Ovary (tissue), 9 donors: Measurements from ENCODE around the gene MPC1L. TPM values are rescaled to one million over a fixed set of nuclear protein-coding genes. Genes with fewer than 3 reads are reported as not detected.

Experiments used
- DNase-seq, 5 donors: peaks; one replicate each; pipeline ENCODE4 v3.0.0-alpha.2; 2019 to 2020
- H3K27ac ChIP-seq, 2 donors: fragments of 200-600 bp; one replicate each; pipeline versions ENCODE4 v1.5.1 to v1.8.0; 2019 to 2022
- H3K27me3 ChIP-seq: fragments of 200-600 bp; one replicate; pipeline ENCODE4 v1.8.0; 2022
- H3K36me3 ChIP-seq: fragments of 200-600 bp; sonication (generic); one replicate; pipeline ENCODE4 v1.5.1; 2019
- H3K4me1 ChIP-seq: one replicate; pipeline ENCODE4 v1.8.1; 2013; ENCODE audit warnings: mild to moderate bottlenecking, moderate library complexity; ENCODE audit not compliant: insufficient read depth
- H3K4me3 ChIP-seq: fragments of 200-600 bp; sonication (generic); one replicate; pipeline ENCODE4 v1.5.1; 2017
- H3K9me3 ChIP-seq, 2 donors: fragments of 200-600 bp in 1 of 2; sonication (generic) in 1 of 2; one replicate each; pipeline versions ENCODE4 v1.5.1 to v1.8.1; 2013 to 2019; ENCODE audit warnings: mild to moderate bottlenecking in 1 of 2, moderate library complexity in 1 of 2
- EP300 ChIP-seq: sonication (generic); formaldehyde crosslinking; IDR thresholded peaks from one replicate; pipeline ENCODE4 v1.6.1; 2017; ENCODE audit warnings: antibody characterized with exemption
- POLR2A ChIP-seq: fragments of 450-650 bp; IDR thresholded peaks from one replicate; pipeline ENCODE4 v1.6.1; 2017; ENCODE audit warnings: antibody characterized with exemption, mild to moderate bottlenecking, moderate library complexity
- WGBS, 3 donors: extraction: QIAGEN DNeasy Blood & Tissue Kit in 1 of 3; methylation state at CpG; one replicate each; pipeline versions ENCODE4 v1.1.5 to v1.1.7; 2013 to 2017; 5-methylcytosine and 5-hydroxymethylcytosine counted together
- intact Hi-C, 4 donors: fragments of 100-400 bp; cut with DNase I; formaldehyde crosslinking; loops; one replicate each; pipeline versions ENCODE4 v1.11.0 to v1.15.1; 2022 to 2023
- polyA plus RNA-seq, 2 donors: library from polyadenylated mRNA; stranded (reverse); fragments of 200-250 nt in 1 of 2; fragments of 350-450 nt in 1 of 2; fragmentation: Illumina TruSeq in 1 of 2; extraction: RNeasy Lipid Tissue Mini Kit (QIAGEN cat#74804) in 1 of 2; gene quantifications; one replicate each; pipeline ENCODE4 v1.2.3, GENCODE V29; 2013 to 2014
- total RNA-seq, 7 donors: library from RNA; depleted of rRNA in 2 of 7; stranded (reverse); fragments of >200 nt in 2 of 7; fragmentation: NEBNext Ultra II Directional in 3 of 7; extraction: Animal tissue kit (Norgen Biotek cat#: 25700) in 3 of 7; gene quantifications; one replicate each; pipeline versions ENCODE4 v1.1.0 to v1.2.4, GENCODE V29; 2016 to 2023
- TF ChIP-seq, protein P1 (sequence below), 3 donors: fragments of 450-650 bp in 2 of 3; fragments of 200-600 bp in 1 of 3; IDR thresholded peaks; one replicate each; pipeline versions ENCODE4 v1.5.1 to v1.8.0; 2016 to 2022; ENCODE audit warnings: antibody characterized with exemption in 3 of 3, mild to moderate bottlenecking in 1 of 3
- donor health status: DM: no; HTN: no; CAD: no; lungs with moderate emphysema.
- donor health status: DM: no; HTN: no; CAD: no.
- donor health status: Bipolar disorder and iron deficiency.
- donor health status: DM: yes; HTN: yes; CAD: no.
- donor health status: DM: no; HTN: no; CAD: no.
- donor health status: DM: yes; HTN: yes; CAD: no.

Gene MPC1L
- total and polyA plus RNA-seq, 9 donors = not detected

DNA sequence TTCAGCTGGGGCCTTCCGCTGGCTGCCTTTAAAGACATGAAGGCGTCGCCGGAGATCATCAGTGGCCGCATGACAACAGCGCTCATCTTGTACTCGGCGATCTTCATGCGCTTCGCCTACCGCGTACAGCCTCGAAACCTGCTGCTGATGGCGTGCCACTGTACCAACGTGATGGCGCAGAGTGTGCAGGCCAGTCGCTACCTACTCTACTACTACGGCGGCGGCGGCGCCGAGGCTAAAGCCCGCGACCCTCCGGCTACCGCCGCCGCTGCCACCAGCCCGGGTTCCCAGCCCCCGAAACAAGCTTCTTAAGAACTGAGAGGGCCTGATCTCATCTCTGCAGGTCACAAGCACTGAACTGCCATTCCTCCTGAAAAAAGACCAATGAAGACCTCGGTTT lies 437 bp downstream of the MPC1L start:
- Histone ChIP-seq H3K27ac (no peak overlapping the region), H3K4me1 (no peaks in the 10 kb centered on the region), H3K27me3 (no peaks in the 10 kb centered on the region), H3K4me3 (no peak overlapping the region), H3K36me3 (no peaks in the 10 kb centered on the region), H3K9me3 (no peaks in the 10 kb centered on the region)
- TF ChIP-seq POLR2A (no peak), EP300 (no peak)
- TF ChIP-seq, protein P1, sequence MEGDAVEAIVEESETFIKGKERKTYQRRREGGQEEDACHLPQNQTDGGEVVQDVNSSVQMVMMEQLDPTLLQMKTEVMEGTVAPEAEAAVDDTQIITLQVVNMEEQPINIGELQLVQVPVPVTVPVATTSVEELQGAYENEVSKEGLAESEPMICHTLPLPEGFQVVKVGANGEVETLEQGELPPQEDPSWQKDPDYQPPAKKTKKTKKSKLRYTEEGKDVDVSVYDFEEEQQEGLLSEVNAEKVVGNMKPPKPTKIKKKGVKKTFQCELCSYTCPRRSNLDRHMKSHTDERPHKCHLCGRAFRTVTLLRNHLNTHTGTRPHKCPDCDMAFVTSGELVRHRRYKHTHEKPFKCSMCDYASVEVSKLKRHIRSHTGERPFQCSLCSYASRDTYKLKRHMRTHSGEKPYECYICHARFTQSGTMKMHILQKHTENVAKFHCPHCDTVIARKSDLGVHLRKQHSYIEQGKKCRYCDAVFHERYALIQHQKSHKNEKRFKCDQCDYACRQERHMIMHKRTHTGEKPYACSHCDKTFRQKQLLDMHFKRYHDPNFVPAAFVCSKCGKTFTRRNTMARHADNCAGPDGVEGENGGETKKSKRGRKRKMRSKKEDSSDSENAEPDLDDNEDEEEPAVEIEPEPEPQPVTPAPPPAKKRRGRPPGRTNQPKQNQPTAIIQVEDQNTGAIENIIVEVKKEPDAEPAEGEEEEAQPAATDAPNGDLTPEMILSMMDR (IDR thresholded peaks at IDR 0.05) = no peak
- DNase-seq = no peak
- 82 to 87% (median 83%) methylated on average over 32 of the region's 32 CpGs for WGBS, 3 donors
- intact Hi-C loops = no loop called here

DNA sequence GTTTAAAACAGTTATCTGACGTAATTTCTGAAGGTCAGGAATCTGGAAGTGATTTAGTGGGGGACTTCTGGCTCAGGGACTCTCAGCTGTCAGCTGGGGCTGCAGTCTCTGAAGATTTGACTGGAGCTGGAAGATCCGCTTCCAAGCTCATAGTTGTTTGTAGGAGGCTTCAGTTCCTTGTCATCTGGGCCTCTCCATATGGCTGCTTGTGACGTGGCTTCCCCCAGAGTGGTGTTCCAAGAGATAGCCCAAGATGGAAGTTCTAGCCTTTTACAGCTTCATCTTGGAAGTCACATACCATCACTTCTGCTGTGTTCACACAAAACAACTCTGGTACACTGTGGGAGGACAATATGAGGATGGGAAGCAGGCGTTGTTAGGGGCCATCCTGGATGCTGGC lies 2.1 kb downstream of the MPC1L start:
- no peak for DNase-seq
- no peaks in the 10 kb centered on the region for H3K36me3 ChIP-seq
- 81 to 89% (median 83%) methylated on average over 4 of the region's 4 CpGs for WGBS, 3 donors
- no peak for TF ChIP-seq EP300
- TF ChIP-seq, protein P1 (IDR thresholded peaks at IDR 0.05) = no peak
- TF ChIP-seq POLR2A = no peak
- no peaks in the 10 kb centered on the region for H3K4me1 ChIP-seq
- no peaks in the 10 kb centered on the region for H3K9me3 ChIP-seq
- intact Hi-C loops = no loop called here
- H3K27me3 ChIP-seq = no peaks in the 10 kb centered on the region
- H3K27ac ChIP-seq = no peak overlapping the region
- no peak overlapping the region for H3K4me3 ChIP-seq

DNA sequence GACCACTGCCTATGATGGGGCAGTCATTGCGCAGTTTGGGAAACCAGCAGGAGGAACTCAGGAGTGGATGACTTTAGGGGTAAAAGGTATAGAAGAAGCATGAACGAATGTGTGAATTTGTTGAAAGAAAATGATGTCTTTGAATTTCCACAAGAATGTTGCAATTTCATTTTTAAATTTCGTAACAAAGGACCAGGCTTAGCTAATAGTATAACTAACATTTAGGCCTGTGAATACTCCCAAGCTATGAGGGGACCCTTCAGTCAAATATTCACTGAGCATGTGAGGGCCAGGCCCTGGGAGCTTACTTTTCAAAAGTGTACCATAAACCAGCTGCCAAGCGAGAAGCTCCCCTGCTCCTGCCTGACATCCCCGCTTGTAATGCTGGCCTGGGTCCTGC lies 5.3 kb downstream of the MPC1L start:
- no peaks in the 10 kb centered on the region for H3K36me3 ChIP-seq
- TF ChIP-seq EP300 (no peak), POLR2A (no peak)
- TF ChIP-seq, protein P1 (IDR thresholded peaks at IDR 0.05) = no peak
- H3K9me3 ChIP-seq = no peaks in the 10 kb centered on the region
- intact Hi-C loops = no loop called here
- no peaks in the 10 kb centered on the region for H3K27me3 ChIP-seq
- 92 to 96% (median 95%) methylated on average over 5 of the region's 5 CpGs for WGBS, 3 donors
- no peak overlapping the region for H3K27ac ChIP-seq
- no peaks in the 10 kb centered on the region for H3K4me1 ChIP-seq
- DNase-seq = no peak
- no peak overlapping the region for H3K4me3 ChIP-seq

DNA sequence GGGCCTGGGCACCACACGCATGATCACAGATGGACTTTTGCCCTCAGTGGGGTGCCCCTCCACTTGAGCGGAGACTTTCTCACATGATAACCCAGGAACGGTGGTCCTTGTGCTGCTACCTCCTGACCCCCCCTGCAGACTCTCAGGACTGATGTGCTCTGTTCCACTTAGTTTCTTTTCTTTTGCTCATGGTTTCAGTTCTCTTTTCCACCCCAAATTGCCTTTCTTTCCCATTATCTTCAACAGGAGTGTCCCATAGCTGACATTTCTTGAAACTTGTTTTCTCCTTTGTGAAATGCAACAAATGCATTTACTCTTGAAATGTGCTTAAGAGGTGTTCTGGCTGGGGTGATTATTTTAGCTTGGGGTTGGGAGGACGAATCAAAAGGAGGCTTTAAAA lies 9.0 kb downstream of the MPC1L start:
- DNase-seq = no peak
- Histone ChIP-seq H3K27me3 (no peaks in the 10 kb centered on the region), H3K9me3 (no peaks in the 10 kb centered on the region), H3K4me3 (no peak overlapping the region), H3K4me1 (no peaks in the 10 kb centered on the region), H3K27ac (no peak overlapping the region), H3K36me3 (no peaks in the 10 kb centered on the region)
- intact Hi-C loops = no loop called here
- WGBS, 3 donors = 86 to 88% (median 88%) methylated on average over 4 of the region's 4 CpGs
- TF ChIP-seq POLR2A (no peak), EP300 (no peak)
- TF ChIP-seq, protein P1 (IDR thresholded peaks at IDR 0.05) = no peak

DNA sequence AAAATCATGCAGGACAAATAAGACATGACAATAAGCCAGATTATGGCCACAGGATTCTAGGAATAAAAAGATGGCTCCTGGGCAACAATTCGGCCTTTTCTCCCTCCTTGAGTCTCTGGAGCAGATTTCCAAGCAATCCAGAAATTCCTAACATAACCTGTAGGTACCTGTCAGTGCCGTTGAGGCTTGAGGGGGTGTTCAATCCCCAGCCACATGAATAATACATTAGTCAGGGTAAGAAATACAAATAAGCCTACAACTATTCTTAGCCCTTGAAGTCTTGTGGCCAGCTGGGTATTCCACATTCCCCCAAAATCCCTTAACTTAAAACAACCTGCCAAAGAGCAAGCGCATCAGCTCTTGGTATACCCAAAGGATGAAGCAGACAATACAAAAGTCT lies 14.5 kb downstream of the MPC1L start:
- intact Hi-C loops = no loop called here
- no peaks in the 10 kb centered on the region for H3K36me3 ChIP-seq
- H3K27ac ChIP-seq = no peak overlapping the region
- no peaks in the 10 kb centered on the region for H3K27me3 ChIP-seq
- TF ChIP-seq POLR2A (no peak), EP300 (no peak)
- TF ChIP-seq, protein P1 (IDR thresholded peaks at IDR 0.05) = no peak
- H3K4me3 ChIP-seq = no peak overlapping the region
- H3K9me3 ChIP-seq = no peaks in the 10 kb centered on the region
- no peaks in the 10 kb centered on the region for H3K4me1 ChIP-seq
- 86 to 91% (median 90%) methylated on average over 3 of the region's 3 CpGs for WGBS, 3 donors
- DNase-seq = no peak
